ENCODE results near the gene DGKZ.
"Not testable (repeated sequence)": the region's sequence is repeated elsewhere in the genome, so short reads cannot be mapped to it uniquely, and the experiment has no call there.

DGKZ gene

DNA sequence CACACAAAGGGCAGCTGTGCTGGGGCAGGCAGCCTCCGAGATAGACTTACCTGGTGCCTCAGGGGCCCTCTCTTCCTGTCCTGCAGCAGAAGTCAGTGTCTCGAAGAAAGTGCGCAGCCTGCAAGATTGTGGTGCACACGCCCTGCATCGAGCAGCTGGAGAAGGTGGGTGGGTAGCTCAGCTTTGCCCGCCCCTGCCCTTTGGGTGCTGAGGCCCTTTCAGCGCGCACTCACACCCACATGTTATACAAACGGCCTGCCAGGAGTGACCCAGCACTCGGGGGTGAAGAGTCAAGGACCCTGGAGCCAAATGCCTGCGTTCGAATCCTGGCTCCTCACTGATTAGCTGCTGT is 20.6 kb downstream of the DGKZ start:
- no peak for DNase-seq (ENCODE audit: low read depth)

- DNase-seq (ENCODE audit: low read depth): peak; percentile 46
Observed at GRCh38 chr11:46369458-46370152, 22.3 kb downstream of the DGKZ start.

DNA sequence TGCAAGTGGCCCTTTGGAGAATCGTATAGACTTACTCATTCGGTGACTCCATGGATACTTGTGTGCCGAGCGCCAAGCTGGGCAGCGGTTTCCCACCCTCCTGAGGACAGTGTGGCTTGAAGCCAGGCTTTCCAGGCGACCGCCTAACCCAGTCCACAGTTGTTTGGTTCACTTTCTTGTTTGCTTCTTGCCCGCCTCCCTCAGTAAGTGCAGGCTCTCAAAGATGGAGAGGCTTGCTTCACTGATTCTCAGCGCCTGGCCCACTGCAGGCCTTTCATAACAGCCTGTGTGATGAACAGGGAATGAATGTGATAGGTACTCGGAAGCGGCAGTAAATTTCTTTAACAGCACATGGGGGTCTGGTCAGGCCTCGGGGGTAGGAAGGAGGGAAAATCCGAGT is 23.0 kb downstream of the DGKZ start:
- no peak for DNase-seq (ENCODE audit: low read depth)

DNA sequence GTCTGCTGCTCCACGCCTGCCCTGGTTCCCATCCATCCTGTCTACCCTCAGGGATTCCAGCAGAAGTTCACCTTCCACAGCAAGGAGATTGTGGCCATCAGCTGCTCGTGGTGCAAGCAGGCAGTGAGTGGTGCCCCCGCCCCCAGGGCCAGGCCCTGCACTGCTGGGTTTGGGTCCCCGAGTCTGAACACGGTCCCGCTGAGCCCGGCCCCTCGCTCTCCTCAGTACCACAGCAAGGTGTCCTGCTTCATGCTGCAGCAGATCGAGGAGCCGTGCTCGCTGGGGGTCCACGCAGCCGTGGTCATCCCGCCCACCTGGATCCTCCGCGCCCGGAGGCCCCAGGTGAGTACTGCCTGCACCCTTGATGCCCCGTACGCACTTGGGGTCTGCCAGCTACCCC is 24.0 kb downstream of the DGKZ start:
- DNase-seq (ENCODE audit: low read depth): not testable (repeated sequence)

- no peak for DNase-seq (ENCODE audit: low read depth)
Observed at GRCh38 chr11:46372086-46372485, 24.8 kb downstream of the DGKZ start.

DNA sequence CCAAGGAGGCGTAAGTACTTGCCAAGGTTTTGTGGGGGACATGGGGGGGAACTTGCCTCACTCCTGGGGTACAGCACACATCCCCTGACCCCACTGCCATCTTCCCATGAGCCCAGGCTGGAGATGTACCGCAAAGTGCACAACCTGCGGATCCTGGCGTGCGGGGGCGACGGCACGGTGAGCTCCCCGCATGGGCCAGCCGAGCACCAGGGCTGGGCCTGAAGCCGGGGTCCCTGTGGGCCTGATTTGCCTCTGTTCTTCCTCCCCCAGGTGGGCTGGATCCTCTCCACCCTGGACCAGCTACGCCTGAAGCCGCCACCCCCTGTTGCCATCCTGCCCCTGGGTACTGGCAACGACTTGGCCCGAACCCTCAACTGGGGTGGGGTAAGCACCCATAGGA is 25.2 kb downstream of the DGKZ start:
- not testable (repeated sequence) for DNase-seq (ENCODE audit: low read depth)

GRCh38 chr11:46373787-46374740 is 26.8 kb downstream of the DGKZ start:
- no peak for DNase-seq (ENCODE audit: low read depth)

GRCh38 chr11:46374815-46375214 is 27.6 kb downstream of the DGKZ start:
- DNase-seq (ENCODE audit: low read depth): no peak

- DNase-seq (ENCODE audit: low read depth): no peak
Observed at GRCh38 chr11:46375392-46376101, 28.3 kb downstream of the DGKZ start.

- no peak for DNase-seq (ENCODE audit: low read depth)
Observed at GRCh38 chr11:46376258-46377050, 29.2 kb downstream of the DGKZ start.

DNA sequence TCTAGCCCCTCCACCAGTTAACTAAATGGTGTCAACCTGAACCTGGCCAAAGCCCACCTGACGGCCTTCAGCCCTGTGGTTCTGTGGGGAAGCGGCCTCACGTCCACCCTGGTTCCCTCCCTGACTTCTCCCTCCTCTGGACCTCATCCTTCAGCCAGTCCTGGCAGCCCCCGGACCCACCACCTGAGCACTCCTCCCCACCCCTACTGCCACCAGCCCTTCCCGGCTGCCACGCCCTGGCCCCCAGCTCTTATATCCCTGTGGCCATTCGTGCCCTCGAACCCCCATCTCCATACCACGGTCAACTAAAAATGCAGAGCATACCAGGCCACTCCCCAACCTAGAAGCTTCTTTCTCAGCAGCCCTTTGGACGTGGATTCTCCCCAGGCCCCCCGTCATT is 30.0 kb downstream of the DGKZ start:
- no peak for DNase-seq (ENCODE audit: low read depth)

DNA sequence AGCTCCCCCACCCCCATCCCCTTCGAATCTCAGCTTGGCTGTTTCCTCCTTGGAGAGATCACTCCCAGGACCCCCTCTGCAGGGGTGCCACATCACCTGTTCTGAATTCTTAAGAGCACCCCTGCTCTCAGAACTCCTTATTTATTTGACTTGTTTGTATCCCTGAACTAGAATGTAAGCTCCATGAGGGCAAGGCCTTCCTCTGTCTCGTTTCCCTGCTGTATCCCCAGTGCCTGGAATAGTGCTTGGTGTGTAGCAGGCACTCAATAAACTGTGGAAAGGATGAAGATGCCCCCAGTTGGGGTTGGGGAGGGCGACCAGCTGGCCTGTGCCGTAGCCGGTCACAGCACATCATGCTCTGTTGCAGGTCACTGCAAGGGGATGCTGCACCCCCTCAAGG is 30.6 kb downstream of the DGKZ start:
- no peak for DNase-seq (ENCODE audit: low read depth)

- no peak for DNase-seq (ENCODE audit: low read depth)
Observed at GRCh38 chr11:46378296-46378695, 31.0 kb downstream of the DGKZ start.

GRCh38 chr11:46378811-46379481 is 31.7 kb downstream of the DGKZ start:
- DNase-seq (ENCODE audit: low read depth): no peak

DNA sequence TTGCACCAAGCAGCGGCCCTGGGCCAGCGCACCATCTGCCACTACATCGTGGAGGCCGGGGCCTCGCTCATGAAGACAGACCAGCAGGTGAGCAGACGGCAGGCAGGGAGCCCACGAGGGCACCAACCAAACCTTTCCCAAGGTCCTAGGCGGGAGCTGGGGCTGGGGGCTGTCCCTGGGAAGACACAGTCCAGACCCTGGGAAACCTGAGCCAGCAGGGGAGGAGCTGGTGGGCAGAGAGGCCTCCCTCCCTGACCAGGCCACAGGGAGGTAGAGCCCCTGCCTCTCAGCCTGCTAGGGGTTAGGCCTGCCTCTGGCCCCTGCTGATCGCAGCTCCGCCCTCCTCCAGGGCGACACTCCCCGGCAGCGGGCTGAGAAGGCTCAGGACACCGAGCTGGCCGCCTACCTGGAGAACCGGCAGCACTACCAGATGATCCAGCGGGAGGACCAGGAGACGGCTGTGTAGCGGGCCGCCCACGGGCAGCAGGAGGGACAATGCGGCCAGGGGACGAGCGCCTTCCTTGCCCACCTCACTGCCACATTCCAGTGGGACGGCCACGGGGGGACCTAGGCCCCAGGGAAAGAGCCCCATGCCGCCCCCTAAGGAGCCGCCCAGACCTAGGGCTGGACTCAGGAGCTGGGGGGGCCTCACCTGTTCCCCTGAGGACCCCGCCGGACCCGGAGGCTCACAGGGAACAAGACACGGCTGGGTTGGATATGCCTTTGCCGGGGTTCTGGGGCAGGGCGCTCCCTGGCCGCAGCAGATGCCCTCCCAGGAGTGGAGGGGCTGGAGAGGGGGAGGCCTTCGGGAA is 32.4 kb downstream of the DGKZ start:
- not testable (repeated sequence) for DNase-seq (ENCODE audit: low read depth)

DNA sequence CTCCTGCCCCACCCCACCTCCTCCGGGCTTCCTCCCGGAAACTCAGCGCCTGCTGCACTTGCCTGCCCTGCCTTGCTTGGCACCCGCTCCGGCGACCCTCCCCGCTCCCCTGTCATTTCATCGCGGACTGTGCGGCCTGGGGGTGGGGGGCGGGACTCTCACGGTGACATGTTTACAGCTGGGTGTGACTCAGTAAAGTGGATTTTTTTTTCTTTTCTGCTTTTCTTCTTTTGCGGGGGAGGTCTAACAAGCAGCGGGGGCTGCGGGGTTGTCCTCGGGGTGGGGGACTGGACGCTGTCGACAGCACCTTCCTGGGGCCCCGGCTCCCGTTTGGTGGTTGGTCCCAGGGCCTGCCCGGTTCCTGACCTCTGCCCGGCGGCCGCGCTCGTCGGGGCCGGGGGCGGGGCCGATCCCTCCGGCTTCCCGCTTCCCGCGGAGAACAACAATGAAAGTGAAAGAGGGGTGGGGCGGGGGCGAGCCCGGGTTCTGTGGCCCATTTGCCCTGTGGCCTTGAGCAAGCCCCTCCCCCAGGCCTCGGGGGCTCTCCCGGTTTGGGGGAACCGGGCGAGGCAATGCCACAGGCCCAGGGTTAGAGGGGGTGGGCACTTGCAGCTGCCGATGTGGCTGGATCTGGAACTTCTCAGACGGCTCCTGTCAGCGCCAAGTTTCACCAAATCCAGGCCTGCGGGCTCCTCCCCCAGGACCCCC is 33.2 kb downstream of the DGKZ start:
- peak; percentile 51 for DNase-seq (ENCODE audit: low read depth)

GRCh38 chr11:46381048-46381818 is 34.0 kb downstream of the DGKZ start, which contains the start of gene MDK:
MDK (plus strand) TSS chr11:46381669; CDS start chr11:46382058, 389 bp downstream.
- DNase-seq (ENCODE audit: low read depth): no peak

GRCh38 chr11:46381819-46382645 is 34.8 kb downstream of the DGKZ start:
- no peak for DNase-seq (ENCODE audit: low read depth)

Data from activated T-cell treated with anti-CD3 and anti-CD28 coated beads for 24 hours (primary cell).